AG09319 (cell line): ENCODE results near the gene PEX5L.

Experiments used
- DNase-seq: peaks from one replicate; pipeline ENCODE4 v3.0.0-alpha.2; 2010; ENCODE audit warnings: low read depth; ENCODE audit errors: extremely low read depth
- CTCF ChIP-seq: IDR thresholded peaks from 2 replicates; pipeline ENCODE4 v1.5.1; 2011; ENCODE audit warnings: low read depth, mild to moderate bottlenecking, inconsistent platforms, low read length, moderate library complexity

The PEX5L gene

DNA sequence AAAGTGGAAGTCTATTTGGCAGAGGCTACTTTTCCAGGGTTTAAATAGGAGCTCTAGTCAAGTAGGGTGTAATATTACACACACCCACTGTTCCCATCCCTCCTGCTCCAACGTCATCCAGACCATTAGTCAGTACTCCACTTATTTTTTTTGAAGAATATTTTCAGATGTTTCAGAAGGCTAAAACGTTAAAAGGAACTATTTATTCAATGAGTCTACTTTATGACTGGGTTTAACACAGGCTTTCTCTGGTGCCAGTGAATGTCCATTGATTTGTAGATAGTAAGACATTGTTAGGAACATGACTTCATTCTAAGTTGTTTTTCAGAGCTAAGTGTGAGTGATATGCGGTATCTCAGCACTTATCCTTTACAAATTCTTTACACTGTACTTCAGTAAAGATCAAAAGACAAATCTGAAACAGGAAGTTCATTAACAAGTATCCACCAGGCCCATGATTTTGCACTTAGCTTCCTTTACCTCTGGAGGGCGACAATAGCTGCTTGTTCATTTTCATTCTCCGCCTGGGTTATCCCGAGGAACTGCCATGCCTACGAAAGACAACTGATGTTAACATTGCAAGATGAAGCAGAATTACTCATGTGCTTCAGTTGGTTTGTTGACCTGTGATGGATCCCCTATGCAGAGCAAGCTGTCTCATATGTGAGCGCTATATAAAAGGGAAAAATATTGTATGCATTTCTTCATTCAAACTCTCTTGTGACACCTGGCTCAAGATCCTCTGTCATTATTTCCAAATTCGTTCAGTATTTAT, 225.2 kb downstream of the PEX5L start:
- peak; percentile 69 for TF ChIP-seq CTCF
- DNase-seq, result peak; percentile 24

- no peak for TF ChIP-seq CTCF
- DNase-seq, result no peak
These were observed 227.1 kb downstream of the PEX5L start for GRCh38 chr3:179809639-179810038.

DNA sequence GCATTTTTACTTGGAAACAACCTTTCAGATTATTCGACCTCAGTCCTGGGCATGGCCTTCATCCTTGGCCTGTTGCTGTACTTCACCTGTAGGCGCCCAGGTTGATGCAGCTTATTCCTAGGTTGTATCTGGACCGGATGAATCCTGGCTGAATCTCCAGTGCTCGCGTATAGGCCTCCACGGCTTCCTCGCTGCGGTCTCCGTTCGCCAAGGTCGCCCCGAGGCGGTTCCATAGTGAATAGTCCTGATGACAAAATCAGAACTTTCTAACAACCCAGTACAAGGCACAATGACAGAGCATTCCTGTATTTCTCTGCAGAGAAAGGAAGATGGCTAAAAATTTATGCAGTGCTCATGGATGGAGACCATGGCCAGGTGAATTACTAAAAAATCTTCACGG, 229.1 kb downstream of the PEX5L start:
- TF ChIP-seq CTCF, result no peak
- no peak for DNase-seq

GRCh38 chr3:179806177-179806576, 230.6 kb downstream of the PEX5L start:
- TF ChIP-seq CTCF, result no peak
- DNase-seq, result no peak

GRCh38 chr3:179801856-179802255, 234.9 kb downstream of the PEX5L start:
- no peak for TF ChIP-seq CTCF
- no peak for DNase-seq

GRCh38 chr3:179801263-179801662, 235.5 kb downstream of the PEX5L start:
- DNase-seq, result peak; percentile 81
- no peak for TF ChIP-seq CTCF

- DNase-seq, result no peak
- no peak for TF ChIP-seq CTCF
These were observed 239.5 kb downstream of the PEX5L start for GRCh38 chr3:179797192-179797591.
